HG03025 (cell line): ENCODE results near the gene AIPL1.
"Not testable (repeated sequence)": the region's sequence is repeated elsewhere in the genome, so short reads cannot be mapped to it uniquely, and the experiment has no call there.

Experiments
- ATAC-seq: cut with Tn5 transposase; IDR thresholded peaks from one replicate; pipeline ENCODE4 v1.9.1; 2021; ENCODE audit warnings: mild to moderate bottlenecking, moderate library complexity; ENCODE audit not compliant: unreplicated experiment, low FRiP score

AIPL1 gene, protein sequence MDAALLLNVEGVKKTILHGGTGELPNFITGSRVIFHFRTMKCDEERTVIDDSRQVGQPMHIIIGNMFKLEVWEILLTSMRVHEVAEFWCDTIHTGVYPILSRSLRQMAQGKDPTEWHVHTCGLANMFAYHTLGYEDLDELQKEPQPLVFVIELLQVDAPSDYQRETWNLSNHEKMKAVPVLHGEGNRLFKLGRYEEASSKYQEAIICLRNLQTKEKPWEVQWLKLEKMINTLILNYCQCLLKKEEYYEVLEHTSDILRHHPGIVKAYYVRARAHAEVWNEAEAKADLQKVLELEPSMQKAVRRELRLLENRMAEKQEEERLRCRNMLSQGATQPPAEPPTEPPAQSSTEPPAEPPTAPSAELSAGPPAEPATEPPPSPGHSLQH

DNA sequence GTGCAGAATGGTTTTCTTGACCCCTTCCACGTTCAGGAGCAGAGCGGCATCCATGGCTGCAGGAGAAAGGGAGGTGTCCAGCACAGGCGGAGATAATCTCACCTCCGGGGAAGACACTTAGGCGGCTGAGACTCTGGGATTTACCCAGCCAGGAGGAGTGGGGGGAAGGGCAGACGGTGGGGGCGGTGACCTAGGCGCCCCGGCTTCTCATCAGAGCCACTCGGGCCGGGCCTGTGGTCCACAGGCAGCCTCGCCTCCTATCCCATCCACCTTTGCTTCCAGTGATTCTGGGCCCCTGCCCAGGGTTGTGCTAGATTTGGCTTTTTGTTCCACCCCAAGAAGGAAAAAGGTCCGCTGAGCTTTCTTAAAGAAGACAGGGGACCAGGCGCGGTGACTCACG is at the start of gene AIPL1:
AIPL1 (minus strand) TSS at position 71 of the 400 bp plus-strand sequence; CDS start at position 54, 17 bp downstream.
- no peak for ATAC-seq

DNA sequence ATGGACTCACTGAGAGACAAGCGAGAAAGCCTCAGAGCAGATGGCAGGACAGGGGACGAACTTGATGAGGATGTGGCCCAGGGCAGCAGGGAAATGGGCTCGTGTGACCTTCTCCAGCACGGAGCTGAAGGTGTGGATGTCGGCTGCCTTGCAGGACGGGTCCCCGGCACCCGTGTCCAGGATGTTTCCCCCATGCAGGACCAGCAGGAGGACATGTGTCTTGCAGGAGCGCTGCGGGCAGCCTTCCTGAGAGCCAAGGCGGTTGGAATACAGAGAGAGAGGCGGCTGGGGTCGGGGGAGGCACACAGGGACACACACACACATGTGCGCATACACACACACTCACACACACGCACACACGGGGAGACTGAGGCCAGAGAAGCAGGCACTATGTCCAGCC is 48.6 kb upstream of the AIPL1 start:
- ATAC-seq = no peak

DNA sequence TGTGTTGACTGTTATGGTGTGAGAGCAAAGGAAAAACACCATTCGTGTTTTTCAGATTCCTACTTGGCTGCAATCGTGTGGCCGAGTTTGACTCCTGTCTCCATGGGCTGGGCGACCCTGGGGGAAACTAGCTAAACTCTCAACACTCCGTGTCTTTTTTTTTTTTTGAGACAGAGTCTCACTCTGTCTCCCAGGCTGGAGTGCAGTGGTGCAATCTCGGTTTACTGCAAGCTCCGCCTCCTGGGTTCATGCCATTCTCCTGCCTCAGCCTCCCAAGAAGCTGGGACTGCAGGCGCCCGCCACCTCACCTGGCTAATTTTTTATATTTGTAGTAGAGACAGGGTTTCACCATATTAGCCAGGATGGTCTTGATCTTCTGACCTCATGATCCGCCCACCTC is 47.9 kb upstream of the AIPL1 start:
- ATAC-seq = not testable (repeated sequence)

DNA sequence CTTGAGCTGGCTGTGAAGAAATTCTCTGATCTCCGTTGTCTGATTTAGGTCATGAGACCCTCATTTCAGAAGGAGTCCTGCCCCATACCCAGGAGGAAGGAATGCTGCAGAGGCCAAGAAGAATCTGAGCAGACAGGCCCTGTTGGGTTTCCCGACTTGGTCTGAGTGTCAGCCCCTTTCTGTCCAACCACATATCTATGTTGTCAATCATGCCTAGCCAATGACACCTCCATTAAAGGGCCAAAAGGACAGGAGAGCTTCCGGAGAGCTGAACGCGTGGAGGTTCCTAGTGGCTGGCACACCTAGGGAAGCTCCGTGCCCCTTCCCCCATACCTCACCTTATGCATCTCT is 47.2 kb upstream of the AIPL1 start:
- no peak for ATAC-seq

DNA sequence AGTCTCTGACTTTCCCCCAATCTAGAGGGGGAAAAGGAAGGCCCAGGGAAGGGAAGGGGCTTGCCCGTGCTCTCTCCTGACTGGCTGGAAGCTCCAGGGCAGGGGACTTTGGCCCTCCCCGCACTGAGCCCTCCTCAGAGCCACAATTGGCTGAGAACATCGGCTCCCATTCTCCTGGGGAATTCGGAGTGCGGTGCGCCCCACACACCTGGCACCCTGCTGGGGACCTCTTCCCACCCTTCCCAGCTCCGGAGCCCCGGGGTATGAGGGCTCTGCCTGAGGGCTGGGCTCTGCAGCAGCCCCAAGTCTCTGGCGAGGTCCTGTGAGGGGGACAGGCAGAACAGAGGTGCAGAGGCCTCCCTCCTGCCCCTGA is 45.4 kb upstream of the AIPL1 start:
- no peak for ATAC-seq

DNA sequence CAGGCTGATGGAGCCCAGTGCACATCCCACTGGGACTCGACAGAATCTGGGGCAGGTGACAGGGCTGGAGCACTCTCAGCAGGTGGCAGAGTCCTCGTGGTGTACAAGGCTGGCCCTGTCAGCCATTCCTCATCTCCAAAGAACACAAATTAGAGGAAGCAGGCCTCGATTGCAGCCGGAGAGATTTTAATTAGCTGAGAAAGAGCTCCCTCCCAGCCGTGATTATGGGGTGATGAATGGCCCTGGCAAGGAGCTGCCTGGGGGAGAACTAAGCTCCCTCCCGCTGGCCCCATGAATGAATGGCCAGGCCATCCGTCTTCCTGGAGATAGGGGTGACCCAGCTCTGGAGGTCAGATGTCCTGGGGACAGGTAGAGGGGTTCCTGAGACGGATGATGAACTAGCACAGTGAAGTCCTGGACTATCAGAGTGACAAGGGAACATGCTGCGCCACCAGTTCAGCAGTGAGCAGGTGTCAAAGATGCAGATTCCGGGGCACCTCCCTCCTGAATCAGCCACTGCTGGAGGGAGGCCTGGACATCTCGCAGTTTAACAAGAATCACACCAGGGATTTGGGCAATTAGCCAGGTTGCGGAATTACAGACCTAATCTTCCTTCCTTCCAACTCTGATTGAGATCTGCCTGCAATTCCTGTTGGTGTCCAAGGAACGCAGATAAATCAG is 44.8 kb upstream of the AIPL1 start:
- ATAC-seq = no peak

DNA sequence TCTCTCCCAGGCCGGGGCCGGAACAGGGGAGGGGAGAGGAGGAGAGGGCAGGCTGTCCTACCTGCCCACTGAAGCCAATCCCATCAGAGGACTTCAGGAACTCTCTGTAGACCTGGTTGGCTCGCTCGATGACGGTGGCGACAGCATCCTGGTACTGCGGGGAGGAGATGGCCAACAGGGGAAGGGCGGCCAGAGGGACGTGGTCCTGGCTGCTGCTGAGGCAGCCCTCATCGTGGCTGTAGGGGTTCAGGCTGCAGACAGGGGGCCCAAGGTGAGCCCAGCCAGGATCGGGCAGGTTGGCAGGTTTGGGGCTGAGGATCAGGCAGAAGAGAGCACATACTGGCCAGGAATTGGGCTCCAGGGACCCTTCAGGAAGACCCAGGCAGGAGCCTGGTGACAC is 43.6 kb upstream of the AIPL1 start:
- ATAC-seq = no peak

DNA sequence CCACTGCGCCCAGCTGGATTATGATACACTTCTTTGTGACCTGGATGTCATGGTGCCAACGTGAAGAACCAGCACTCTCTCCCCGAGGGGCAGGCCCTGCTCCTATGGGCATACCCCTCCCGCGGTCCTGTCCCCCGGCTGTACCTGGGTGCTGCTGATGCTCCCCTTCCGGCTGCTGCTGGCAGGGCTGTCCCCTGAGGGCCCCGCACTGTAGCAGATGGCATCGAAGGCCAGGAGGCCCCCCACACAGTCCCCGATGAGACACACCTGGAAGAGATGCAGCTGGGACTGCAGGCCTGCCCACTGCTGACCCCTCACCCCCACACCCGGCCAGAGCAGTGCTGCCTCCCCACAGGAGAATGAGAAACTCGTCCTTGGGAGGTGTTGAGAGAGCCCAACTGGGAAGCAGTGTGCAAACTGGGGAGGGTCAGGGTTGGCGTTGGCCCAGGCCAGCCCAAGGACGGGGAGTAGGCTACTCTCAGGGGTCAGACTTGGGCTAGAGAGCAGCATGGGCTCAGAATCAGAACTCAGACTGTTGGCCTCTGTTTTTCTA is 43.0 kb upstream of the AIPL1 start:
- ATAC-seq = no peak

DNA sequence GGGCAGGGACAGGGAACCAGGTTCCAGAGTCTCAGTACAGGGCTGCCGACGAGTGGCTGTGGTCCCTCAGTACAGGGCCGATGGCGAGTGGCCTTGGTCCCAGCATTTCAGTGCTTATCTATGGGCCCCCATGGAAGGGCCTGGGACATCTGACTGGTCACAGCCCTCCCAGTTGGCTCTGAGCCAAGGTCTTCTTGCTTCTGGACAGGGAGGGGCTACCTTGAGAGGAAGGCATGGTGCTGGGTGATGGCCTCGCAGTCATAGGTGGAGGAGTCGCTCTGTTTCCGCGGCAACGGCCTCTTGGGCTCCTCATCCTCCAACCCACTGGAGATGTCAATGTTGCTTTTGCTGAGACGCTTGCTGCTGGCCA is 41.9 kb upstream of the AIPL1 start:
- no peak for ATAC-seq

DNA sequence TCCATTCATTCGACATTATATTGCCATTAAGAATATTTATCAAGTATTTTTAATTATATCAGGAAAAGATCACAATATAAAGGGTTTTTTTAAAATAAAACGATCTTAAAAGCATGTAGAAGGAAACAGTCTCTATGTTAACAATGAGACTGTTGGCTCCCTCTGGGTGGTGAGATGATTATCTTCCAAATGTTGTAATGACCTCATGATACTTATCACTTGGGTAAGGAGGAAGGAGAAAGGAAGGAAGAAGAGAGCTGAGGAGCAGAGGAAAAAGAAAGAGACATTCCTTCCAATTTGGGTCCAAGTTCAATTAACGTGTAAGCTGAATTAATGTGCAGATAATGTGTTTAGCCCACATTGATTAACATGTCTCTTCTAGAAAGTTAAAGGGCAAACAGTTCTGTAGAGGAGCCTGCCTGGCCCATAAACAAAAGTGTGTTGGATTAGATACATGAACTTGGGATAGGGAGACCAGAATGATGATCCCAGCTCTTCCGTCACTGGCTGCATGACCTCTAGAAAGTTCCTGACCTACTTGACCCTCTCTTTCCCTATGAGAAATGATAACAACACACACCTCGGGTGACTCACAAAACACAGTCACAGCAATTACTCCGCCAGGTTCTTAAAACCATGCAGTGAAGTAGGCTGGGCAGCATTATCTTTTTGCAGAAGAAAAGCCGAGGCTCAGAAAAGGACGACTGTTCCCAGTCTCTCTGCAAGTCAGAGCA is 41.3 kb upstream of the AIPL1 start:
- no peak for ATAC-seq

DNA sequence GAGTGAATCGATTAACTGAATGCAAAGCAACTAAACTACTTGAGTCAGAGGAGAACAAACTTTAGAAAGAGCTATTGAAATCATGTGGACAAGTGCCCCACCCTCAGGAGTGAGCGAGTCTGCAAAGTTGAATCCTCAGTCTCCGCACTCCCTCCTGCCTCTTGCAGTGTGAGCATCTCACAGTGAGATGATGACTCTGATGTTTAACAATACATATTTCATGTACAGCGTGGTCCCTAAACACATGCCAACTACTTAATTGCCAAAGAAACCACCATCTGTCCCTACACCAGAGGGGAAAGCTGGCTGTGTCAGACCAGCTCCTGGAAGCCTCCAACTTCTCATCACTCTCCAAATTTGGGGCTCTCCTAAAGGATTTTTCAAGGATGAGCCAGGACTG is 40.5 kb upstream of the AIPL1 start:
- ATAC-seq = no peak

DNA sequence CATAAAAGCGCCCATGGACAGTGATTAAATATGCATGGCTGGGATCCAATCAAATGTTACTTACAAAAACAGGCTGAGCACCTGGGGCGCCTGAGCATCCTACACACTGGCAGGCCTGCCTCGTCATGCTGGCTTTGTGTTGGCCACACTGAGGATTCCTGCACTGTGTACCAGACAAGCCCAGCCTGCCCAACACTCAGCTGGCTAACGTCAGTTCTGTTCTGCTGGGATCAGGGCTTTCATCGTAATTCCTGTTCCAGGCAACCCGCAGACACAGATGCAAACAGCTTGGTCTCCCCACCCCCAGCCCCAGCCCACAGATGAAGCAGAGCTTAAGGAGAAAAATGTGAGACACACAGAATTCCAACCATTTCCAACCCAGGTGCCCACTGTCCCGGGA is 40.0 kb upstream of the AIPL1 start:
- ATAC-seq = no peak

DNA sequence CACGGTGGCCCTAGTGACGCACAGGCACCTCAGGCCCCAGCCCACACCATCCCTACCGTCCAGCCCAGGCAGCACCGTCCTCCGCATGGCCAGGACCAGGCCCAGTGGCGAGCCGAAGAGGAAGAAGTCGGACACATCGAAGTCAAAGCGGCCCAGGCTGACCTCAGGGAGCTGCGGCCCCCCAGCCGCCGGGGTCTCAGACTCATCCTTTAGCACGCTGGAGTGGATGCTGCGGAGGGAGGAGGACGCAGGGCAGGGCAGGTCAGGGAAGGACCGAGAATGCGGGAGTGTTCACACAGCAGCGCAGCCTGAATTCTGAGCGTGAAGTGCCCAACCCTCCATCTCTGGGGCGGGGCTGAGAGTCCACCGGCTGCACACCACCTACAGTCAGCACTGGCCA is 39.5 kb upstream of the AIPL1 start:
- ATAC-seq = no peak

DNA sequence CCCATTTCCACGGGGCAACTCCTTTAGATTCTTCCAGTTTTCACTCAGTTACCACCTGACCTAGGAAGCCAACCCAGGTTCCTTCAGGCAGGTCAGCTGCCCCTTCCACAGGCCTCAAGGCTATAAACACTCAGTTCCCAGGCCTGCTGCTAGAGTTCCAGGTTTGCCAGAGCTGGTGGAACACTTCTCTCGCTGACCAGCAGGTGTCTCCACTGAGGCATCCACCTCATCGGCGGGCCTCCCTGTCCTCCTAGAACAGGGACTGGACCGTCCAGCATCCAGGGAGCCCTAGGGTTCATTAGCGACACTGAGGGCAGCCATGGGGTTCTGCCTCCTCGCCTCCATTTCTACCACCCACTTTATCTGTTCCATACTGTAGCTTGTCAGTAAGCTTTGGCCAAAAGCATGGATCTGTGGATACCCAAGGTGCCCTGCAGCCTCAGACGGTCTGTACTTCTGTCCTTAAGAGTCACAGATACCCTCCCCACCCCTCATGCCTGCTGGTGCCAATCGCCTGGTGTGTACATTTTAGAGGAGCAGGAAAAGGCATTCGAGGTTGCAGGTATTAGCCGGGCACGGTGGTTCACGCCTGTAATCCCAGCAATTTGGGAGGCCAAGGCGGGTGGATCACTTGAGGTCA is 38.3 kb upstream of the AIPL1 start:
- ATAC-seq = no peak

DNA sequence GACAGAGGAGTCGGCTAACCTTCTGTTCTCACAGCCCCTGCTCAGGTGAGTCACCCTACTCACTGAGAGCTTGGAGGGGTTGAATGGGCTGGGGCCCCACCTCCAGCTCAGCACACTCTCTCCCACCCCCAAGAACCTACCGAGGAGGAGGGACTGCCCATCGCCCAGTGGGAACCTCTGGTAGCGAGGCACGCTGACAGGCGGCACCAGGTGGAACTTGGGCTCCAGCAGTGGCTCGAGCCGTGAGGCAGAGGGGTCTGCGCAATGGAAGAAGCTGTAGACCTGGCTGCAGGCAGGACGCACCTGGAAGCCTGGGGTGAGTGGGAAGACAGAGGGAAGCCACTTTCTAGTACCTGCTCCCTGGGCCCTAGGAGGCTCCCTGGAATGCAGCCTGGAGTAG is 37.6 kb upstream of the AIPL1 start:
- no peak for ATAC-seq

DNA sequence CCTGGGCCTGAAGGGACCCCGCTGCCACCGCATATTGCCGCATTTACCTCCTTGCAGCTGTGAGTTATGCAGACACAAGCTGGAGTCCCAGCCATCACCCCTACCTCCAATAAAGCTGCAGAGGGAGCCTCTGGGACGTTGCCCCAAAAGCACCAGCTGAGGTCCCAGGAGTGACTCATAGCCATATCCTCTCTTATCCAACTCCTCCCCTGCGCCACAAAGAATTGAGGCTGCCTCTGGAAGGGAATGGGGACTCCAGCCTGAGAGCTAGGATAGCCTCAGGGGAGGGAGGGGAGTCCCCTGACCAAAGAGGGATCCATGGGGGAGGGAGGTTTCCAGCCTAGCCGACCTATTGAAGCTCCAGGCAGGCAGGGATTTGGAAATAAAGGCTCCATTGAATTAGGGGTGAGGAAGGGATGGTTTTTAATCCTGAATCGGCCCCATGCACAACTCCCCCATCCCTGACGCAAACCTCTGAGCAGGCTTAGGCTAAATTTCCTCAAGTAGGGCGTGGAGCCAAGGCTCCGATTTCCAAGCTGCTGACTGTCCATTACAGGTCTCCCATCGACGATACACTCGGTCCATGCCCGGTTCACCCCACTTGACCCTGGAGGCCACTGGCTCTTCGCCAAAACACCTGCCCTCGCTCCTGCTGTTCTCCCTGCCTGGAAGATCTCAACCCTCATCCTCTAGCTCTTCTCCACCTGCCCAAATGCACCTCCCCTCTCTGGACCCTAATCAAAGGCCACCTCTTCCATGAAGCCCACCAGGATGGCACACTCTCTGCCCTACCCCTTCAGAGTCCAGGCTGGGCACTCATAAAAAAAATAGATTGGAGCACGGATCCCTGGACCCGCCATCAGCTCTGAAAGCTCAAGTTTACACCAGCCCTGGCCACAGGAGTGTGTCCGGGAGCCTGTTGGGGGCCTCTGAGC is 36.9 kb upstream of the AIPL1 start:
- no peak for ATAC-seq

DNA sequence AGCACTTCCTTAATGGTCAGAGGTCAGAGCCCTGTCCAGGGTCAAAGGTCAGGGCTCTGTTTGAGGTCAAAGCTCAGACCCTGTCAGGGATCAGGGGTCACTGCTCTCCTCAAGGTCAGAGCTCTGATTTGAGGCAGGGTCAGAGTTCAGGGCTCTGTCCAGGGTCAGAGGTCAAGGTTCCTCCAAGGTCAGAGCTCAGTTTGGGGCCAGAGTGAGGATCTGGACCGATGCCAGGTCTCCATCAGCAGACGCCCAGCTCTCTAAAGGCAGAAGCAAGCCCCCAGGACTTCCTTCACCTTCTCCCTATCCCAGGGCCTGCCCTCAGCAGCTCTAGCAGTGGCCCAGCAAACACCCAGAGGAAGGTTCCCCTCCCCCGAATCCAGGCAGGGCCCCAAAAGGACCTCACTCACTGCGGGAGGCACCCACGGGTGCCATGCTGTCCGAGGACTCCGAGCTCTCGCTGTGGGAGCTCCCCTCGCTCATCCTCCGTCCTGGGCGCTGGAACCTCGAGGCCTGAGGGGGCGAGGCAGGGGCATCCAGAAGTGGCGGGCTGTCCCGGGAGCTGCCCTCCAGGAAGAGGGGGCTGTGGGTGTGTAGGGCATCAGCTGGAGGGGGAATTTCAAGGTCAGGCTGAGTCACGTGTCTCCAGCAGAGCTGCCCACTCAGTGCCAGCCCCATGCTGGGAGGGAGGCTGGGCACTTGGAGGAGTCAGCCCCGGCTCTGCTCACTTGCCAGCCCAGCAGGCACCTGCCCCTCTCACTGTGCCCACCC is 36.0 kb upstream of the AIPL1 start:
- ATAC-seq = no peak

DNA sequence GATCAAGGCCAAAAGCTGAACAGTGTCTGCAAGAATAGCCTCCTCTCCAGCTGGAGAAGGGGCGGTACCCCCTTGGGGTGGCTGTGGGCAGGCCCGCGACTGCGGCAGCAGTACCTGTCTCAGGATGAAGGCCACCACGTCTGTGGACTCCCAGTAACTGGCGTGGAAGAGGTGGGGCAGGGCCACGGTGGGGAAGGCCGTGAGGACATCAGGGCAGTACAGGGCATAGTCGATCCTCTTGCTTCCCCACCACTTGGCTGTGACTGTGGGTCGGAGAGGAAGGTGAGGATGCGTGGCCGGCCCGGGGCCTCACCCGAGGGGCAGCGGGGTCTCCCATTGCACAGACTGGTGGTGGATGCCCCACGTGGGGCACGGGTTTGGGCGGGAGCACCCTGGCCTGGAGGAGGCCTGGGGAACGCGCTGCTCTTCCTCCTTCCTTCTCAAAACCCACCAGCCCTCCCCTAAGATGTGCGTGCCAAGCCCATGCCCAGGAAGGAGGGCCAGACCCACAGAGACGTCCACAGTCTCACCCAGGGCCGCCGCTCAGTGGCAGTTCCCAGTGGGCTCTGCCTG is 35.3 kb upstream of the AIPL1 start:
- no peak for ATAC-seq
